Panc1 (cell line): ENCODE measurements around the gene TTC34. TPM values are rescaled to one million over a fixed set of nuclear protein-coding genes. Genes with fewer than 3 reads are reported as not detected.

Experiments
- ATAC-seq: fragments of 200-7000 bp; cut with Tn5 transposase; 2 replicates; pipeline ENCODE4 v1.9.1; 2020; ENCODE audit warnings: mild to moderate bottlenecking, moderate library complexity
- BruUV-seq: library from RNA; stranded (reverse); fragments of 400-500 nt; replicated peaks from 2 replicates; lab custom pipeline; 2021; lab: Mats Ljungman, UMichigan
- CTCF ChIA-PET: fragments of 300-600 bp; sonication (Branson Sonifier 250); formaldehyde crosslinking; loops from one replicate; lab custom pipeline; 2022; ENCODE audit warnings: antibody characterized with exemption; lab: Charles Lee
- POLR2A ChIA-PET: fragments of 300-600 bp; sonication (Branson Sonifier 250); formaldehyde crosslinking; loops from one replicate; lab custom pipeline; 2022; ENCODE audit warnings: antibody characterized with exemption; lab: Charles Lee
- DNase-seq: peaks from one replicate; pipeline ENCODE4 v3.0.0-alpha.2; 2010; ENCODE audit warnings: low read depth, low spot score
- H3K27ac ChIP-seq: 2 replicates; pipeline ENCODE4 v1.5.1; 2011; ENCODE audit warnings: mild to moderate bottlenecking, low read length, inconsistent platforms
- H3K27me3 ChIP-seq: fragments of 200-500 bp; sonication (Bioruptor generic); 2 replicates; pipeline ENCODE4 v1.6.0; 2014; ENCODE audit warnings: low read length, inconsistent platforms; ENCODE audit not compliant: control insufficient read depth, insufficient read depth
- H3K36me3 ChIP-seq: fragments of 200-500 bp; sonication (Bioruptor generic); 2 replicates; pipeline ENCODE4 v1.5.1; 2014; ENCODE audit warnings: inconsistent platforms, mild to moderate bottlenecking, low read length, moderate library complexity; ENCODE audit not compliant: control insufficient read depth, insufficient read depth
- H3K4me1 ChIP-seq: 2 replicates; pipeline ENCODE4 v1.5.1; 2011; ENCODE audit warnings: inconsistent platforms, mild to moderate bottlenecking, low read length, moderate library complexity; ENCODE audit not compliant: control insufficient read depth, insufficient read depth
- H3K4me3 ChIP-seq, 2 experiments: 2 replicates each; pipeline ENCODE4 v1.5.1; 2011 to 2012; ENCODE audit warnings: low read depth in 2 of 2, low read length in 2 of 2, mild to moderate bottlenecking in 2 of 2, inconsistent platforms in 1 of 2, moderate library complexity in 1 of 2
- H3K9me3 ChIP-seq: fragments of 200-500 bp; sonication (Bioruptor generic); 2 replicates; pipeline ENCODE4 v1.5.1; 2014; ENCODE audit warnings: low read depth, mild to moderate bottlenecking, inconsistent platforms, low read length, moderate library complexity; ENCODE audit not compliant: control insufficient read depth, insufficient read depth
- POLR2AphosphoS5 ChIP-seq: IDR thresholded peaks from 2 replicates; pipeline ENCODE4 v1.6.1; 2012; ENCODE audit warnings: mild to moderate bottlenecking, low read depth, low read length, moderate library complexity
- SIN3A ChIP-seq: IDR thresholded peaks from 2 replicates; pipeline ENCODE4 v1.6.1; 2012; ENCODE audit warnings: low read depth, mild to moderate bottlenecking, low read length, moderate library complexity, borderline replicate concordance; ENCODE audit not compliant: insufficient read depth
- TCF7L2 ChIP-seq: IDR thresholded peaks from 2 replicates; pipeline ENCODE4 v1.6.1; 2011; ENCODE audit warnings: mild to moderate bottlenecking, low read depth, low read length, inconsistent platforms
- in situ Hi-C: cut with HindIII; loops from 2 replicates; pipeline ENCODE4 v1.10.0; 2016; ENCODE audit warnings: low sequenced_read_pairs, low pct_unique_long_range_greater_than_20kb
- intact Hi-C: fragments of 100-400 bp; cut with micrococcal nuclease; formaldehyde crosslinking; loops from one replicate; pipeline ENCODE4 v1.10.0; 2022; ENCODE audit not compliant: unreplicated experiment
- total RNA-seq: library from RNA; stranded (reverse); gene quantifications from one replicate; pipeline ENCODE4 v1.2.1, GENCODE V29; 2021; ENCODE audit not compliant: unreplicated experiment
- TF ChIP-seq, protein P1 (sequence below), 2 experiments: IDR thresholded peaks; 2 replicates each; pipeline ENCODE4 v1.6.1; 2011 to 2012; ENCODE audit warnings: low read depth in 2 of 2, control low read depth in 1 of 2, low read length in 1 of 2, mild to moderate bottlenecking in 1 of 2, moderate library complexity in 1 of 2; ENCODE audit not compliant: insufficient read depth in 1 of 2
- TF ChIP-seq, protein P2 (sequence below): fragments of 450-650 bp; IDR thresholded peaks from 2 replicates; pipeline ENCODE4 v1.5.1; 2017; ENCODE audit warnings: mild to moderate bottlenecking

TTC34 gene
- total RNA-seq, 1 experiment from 2014 or later, result 1.5 TPM

DNA sequence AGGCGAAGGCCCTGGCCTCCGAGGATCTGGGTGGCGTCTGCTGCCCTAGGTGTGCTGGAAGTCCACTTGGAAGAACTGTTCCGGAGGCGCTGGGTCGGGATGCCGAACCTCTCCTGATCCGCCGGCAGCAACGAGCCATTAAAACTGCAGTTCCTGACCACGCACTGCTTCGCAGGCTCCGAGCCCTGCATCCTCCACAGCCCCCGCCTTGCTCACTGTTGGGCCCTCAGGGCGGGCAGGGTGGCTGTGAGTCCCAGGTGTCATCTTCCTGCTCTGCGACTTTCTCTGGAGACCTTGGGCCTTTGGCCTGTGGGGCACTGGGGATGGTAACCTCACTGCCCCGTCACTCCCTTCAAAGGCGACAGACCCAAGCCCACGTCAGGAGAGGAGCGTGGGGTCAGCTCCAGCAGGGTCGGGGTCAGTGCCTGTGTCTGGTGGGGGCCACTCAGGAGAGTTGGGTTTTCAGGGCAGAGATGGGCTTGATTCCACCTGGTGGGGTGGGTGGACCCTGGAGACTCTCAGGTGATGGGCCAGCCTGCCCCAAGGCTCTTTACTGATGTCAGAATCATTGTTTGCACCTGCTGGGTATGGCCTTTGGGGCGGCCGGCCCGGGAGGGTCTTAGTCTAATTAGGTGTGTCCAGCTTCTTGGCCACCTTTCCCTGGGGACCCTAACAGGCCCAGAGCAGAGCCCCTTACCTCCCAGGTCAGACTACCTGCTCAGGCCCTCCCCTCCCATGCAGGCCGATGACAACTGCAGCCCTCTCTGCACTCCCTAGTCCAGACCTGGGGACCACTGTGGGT lies 211.9 kb downstream of the TTC34 start:
- H3K4me1 ChIP-seq, result peaks cover 7% of the 10 kb centered on the region
- DNase-seq, result no peak
- no peaks in the 10 kb centered on the region for H3K27me3 ChIP-seq
- ChIA-PET CTCF (no interaction called here), POLR2A (no interaction called here)
- H3K9me3 ChIP-seq, result no peaks in the 10 kb centered on the region
- intact Hi-C loops, result no loop called here
- H3K27ac ChIP-seq, result no peak overlapping the region
- no peaks in the 10 kb centered on the region; the same call in 1 of the 2 replicates for H3K36me3 ChIP-seq
- ATAC-seq, result no peak
- BruUV-seq, result no TSS peak
- H3K4me3 ChIP-seq, result no peak overlapping the region
- in situ Hi-C loops, result no loop called here
- TF ChIP-seq POLR2AphosphoS5 (no peak), SIN3A (no peak), TCF7L2 (no peak)
- TF ChIP-seq, protein P1, sequence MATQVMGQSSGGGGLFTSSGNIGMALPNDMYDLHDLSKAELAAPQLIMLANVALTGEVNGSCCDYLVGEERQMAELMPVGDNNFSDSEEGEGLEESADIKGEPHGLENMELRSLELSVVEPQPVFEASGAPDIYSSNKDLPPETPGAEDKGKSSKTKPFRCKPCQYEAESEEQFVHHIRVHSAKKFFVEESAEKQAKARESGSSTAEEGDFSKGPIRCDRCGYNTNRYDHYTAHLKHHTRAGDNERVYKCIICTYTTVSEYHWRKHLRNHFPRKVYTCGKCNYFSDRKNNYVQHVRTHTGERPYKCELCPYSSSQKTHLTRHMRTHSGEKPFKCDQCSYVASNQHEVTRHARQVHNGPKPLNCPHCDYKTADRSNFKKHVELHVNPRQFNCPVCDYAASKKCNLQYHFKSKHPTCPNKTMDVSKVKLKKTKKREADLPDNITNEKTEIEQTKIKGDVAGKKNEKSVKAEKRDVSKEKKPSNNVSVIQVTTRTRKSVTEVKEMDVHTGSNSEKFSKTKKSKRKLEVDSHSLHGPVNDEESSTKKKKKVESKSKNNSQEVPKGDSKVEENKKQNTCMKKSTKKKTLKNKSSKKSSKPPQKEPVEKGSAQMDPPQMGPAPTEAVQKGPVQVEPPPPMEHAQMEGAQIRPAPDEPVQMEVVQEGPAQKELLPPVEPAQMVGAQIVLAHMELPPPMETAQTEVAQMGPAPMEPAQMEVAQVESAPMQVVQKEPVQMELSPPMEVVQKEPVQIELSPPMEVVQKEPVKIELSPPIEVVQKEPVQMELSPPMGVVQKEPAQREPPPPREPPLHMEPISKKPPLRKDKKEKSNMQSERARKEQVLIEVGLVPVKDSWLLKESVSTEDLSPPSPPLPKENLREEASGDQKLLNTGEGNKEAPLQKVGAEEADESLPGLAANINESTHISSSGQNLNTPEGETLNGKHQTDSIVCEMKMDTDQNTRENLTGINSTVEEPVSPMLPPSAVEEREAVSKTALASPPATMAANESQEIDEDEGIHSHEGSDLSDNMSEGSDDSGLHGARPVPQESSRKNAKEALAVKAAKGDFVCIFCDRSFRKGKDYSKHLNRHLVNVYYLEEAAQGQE (IDR thresholded peaks at IDR 0.05; ENCODE audit: insufficient read depth in 1 of 2, low read depth in 2 of 2, low read length in 1 of 2), result no peak
- TF ChIP-seq, protein P2, sequence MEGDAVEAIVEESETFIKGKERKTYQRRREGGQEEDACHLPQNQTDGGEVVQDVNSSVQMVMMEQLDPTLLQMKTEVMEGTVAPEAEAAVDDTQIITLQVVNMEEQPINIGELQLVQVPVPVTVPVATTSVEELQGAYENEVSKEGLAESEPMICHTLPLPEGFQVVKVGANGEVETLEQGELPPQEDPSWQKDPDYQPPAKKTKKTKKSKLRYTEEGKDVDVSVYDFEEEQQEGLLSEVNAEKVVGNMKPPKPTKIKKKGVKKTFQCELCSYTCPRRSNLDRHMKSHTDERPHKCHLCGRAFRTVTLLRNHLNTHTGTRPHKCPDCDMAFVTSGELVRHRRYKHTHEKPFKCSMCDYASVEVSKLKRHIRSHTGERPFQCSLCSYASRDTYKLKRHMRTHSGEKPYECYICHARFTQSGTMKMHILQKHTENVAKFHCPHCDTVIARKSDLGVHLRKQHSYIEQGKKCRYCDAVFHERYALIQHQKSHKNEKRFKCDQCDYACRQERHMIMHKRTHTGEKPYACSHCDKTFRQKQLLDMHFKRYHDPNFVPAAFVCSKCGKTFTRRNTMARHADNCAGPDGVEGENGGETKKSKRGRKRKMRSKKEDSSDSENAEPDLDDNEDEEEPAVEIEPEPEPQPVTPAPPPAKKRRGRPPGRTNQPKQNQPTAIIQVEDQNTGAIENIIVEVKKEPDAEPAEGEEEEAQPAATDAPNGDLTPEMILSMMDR, result no peak

DNA sequence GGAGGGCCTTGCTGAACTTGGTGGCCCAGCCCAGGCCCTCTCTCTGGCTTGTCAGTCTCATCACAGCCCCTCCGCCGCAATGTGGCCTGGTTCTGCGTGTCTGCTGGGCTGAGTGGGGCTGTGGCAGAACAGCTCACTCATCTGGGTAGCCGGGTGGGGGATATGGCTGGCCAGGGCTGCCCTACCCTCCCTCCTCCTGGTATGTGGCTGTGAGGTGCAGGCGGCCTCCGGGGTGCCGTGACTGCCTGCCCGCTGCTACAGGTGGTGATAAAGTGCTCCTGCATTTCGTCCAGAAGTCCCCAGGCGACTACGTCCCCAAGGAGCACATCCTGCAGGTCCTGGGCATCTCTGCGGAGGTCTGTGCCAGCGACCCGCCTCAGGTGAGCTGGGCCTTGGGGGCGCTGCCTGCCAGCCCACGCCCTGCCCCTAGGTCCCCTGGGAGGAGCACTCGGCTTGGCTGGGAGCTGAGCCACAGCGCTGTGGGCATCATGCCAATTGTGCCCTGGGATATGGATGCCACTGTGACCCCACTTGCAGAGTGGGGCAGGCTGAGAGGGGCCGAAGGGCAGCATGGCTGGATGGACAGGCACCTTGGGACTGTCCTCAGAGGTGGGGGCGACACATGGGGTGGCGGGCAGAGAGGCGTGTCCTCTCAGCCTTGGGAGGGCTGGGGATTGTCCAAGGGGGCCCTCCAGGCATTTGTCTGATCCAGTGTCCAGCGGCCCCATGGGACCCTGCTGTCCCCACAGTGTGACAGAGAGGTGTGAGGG lies 212.6 kb downstream of the TTC34 start:
- in situ Hi-C loops (no loop called here), intact Hi-C loops (no loop called here)
- Histone ChIP-seq H3K4me3 (no peak overlapping the region), H3K9me3 (no peaks in the 10 kb centered on the region), H3K27me3 (no peaks in the 10 kb centered on the region), H3K36me3 (no peaks in the 10 kb centered on the region; the same call in 1 of the 2 replicates), H3K27ac (no peak overlapping the region), H3K4me1 (peaks cover 9% of the 10 kb centered on the region)
- no TSS peak for BruUV-seq
- CTCF ChIA-PET, result no interaction called here
- no peak for ATAC-seq
- POLR2A ChIA-PET, result no interaction called here
- TF ChIP-seq TCF7L2 (no peak), POLR2AphosphoS5 (no peak), SIN3A (no peak)
- TF ChIP-seq, protein P2, result no peak
- TF ChIP-seq, protein P1 (IDR thresholded peaks at IDR 0.05; ENCODE audit: insufficient read depth in 1 of 2, low read depth in 2 of 2, low read length in 1 of 2), result no peak
- no peak for DNase-seq
